Prostate gland (tissue), 2 donors: ENCODE data around the gene EXOSC9.

Experiments used
- CTCF ChIP-seq, 4 experiments: fragments of 200-600 bp in 2 of 4; fragments of 450-650 bp in 2 of 4; sonication (generic) in 2 of 4; IDR thresholded peaks; 1 replicate in 3 of 4; 2 replicates in 1 of 4; pipeline ENCODE4 v1.5.1; 2016 to 2019; ENCODE audit warnings: antibody characterized with exemption in 4 of 4, mild to moderate bottlenecking in 2 of 4, moderate library complexity in 2 of 4
- POLR2A ChIP-seq: fragments of 450-650 bp; IDR thresholded peaks from one replicate; pipeline ENCODE4 v1.6.1; 2016; ENCODE audit warnings: antibody characterized with exemption, mild to moderate bottlenecking

DNA sequence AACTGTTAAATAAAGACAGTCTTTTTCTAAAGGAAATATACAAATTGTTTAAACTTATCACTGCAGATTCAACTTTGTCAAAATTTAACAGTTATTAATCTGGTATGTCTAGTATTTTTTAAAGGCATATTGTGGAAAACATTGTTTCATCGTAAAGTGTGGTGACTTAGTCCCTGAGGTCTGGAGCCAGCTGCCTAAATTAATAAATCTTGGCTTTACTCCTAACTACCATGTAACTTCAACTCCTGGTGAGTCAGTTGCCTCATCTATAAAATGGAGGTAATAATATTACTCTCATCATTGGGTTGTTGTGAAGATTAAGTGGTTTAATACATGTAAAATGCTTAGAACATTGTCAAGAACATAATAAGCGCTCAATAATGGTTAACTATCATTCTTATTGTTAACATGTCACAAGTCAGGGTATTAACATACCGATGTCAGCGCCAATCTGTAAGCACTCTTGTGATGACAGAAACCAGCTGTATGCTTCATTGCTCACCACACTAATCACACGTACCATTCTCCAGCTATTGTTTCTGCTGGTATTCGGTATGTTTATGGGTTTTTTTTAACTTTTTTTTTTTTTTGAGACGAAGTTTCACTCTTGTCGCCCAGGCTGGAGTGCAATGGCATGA, 22.0 kb upstream of the EXOSC9 start:
- TF ChIP-seq CTCF (IDR thresholded peaks at IDR 0.05) (no peak), POLR2A (no peak)
